HG03432 (cell line): ENCODE results near the gene GPRC5D.

Experiments
- ATAC-seq: cut with Tn5 transposase; IDR thresholded peaks from one replicate; pipeline ENCODE4 v1.9.1; 2021; ENCODE audit warnings: mild to moderate bottlenecking, moderate library complexity; ENCODE audit not compliant: unreplicated experiment

GPRC5D gene

DNA sequence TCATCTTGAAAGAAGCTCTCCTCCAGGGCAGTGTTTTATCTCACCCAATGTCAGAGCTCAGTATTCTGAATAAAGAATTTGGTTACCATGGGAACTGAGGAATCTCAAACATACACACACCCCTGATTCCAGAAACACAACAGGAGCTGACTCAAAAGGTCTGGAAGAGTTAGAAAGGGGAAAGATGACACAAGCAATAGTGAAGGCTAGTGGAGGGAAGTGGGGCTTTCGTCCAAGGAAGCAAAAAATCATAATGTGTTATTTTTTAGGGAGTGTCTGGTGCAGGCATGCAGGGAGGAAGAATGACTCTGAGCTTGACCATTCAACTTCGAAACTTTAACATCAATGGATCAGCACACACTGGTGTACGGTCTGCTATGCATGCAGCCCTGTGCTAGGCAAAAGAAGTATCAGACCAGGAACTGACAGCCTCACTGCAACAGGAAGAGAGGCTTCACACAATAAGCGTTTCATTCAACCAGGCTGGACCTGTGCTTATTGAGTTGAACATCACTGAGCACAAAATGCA lies 27.8 kb upstream of the GPRC5D start:
- ATAC-seq: no peak

DNA sequence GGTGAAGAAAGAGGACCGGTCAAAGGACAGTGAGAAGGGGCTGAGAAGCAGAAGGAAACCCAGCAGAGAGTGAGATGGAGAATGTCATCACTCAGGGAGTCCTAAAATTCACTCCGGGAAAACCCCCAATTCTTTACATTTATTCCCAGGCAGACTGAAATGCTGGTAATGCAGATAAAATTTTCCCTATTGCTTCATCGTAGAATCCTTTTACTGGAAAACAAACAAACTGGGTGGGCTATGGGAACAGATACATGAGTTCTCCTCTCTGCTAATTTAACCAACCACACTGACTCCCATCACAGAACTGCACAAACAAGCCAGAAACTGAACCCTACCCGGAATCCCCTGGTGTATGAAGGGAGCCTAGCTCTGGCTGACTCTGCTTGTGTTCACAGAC lies 27.2 kb upstream of the GPRC5D start:
- ATAC-seq: no peak

DNA sequence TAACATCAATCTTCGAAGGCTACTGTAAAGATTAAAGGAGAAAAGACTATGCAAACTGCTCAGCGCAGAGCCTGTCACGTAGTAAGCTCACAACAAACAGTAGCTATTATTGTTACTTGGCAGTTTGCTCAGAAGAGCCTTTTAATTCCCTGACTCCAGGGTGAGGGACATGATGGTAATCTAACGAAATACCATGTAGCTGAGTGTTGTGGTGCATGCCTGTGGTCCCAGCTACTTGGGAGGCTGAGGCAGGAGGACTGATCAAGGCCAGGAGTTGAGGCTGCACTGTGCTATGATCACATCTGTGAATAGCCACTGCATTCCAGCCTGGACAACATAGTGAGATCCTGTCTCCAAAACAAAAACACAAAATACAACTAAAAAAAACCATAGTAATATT lies 25.3 kb upstream of the GPRC5D start:
- no peak for ATAC-seq

DNA sequence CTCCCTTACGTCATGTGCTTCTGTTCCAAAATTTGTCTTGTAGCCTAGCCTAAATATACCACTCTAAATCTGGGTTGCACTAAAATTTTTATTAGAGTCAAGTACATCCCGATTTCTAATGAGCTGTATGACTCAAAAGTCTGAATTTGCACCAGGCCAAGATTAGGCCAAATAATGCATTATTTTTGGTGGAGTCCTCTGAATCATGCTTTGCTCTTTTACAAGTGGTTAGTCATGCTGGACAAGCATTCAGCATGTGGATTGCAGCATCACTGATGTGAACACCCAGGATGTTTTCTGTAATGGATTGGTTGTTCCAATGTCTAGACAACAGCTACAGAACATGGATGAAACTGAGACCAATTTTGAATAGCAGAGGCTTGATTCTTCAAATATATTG lies 24.4 kb upstream of the GPRC5D start:
- no peak for ATAC-seq

GRCh38 chr12:12975322-12976077 lies 23.5 kb upstream of the GPRC5D start:
- no peak for ATAC-seq

GRCh38 chr12:12974211-12974610 lies 22.2 kb upstream of the GPRC5D start:
- ATAC-seq: no peak

DNA sequence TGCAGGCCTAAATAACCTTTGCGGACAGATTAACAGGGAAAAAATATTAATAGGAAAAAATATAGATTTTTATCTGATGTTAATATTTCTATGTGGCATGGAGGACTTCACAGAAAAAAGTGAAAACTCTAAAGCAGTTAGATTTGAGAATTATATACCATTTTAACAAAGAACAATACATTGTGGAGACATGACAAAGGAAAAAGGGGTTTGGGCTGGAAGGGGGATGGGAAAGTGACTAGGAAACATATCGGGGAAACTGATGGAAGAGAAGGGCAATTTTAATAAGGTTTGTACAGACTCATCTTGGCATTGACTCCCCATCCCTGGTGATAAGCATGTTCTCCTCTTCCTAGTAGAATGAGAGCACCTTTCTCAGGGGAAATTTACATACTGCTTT lies 21.0 kb upstream of the GPRC5D start:
- ATAC-seq: no peak

- ATAC-seq: no peak
Observed at GRCh38 chr12:12965836-12966235, 13.9 kb upstream of the GPRC5D start.

DNA sequence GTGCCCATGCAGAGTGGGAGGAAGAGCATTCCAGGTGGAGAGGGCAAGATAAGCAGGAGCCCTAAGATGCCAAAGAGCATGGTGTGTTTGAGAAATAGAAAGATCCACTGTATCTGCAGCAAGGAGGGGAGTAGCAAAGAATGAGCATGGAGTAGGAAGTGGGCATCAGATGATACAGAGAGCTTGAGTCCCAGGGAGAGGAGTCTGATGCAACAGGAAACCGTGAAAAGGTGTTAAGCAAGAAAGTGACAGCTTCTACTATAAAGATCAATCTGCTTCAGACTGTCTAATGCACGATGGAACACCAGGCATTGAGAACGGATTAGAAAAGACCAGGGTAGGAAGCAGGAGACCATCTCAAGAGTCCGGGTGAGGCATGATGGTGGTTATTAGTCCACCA lies 12.3 kb upstream of the GPRC5D start:
- no peak for ATAC-seq

- ATAC-seq: no peak
Observed at GRCh38 chr12:12960639-12961209, 8.8 kb upstream of the GPRC5D start.

- no peak for ATAC-seq
Observed at GRCh38 chr12:12958886-12959285, 6.9 kb upstream of the GPRC5D start.

- no peak for ATAC-seq
Observed at GRCh38 chr12:12954878-12955625, 3.1 kb upstream of the GPRC5D start.

DNA sequence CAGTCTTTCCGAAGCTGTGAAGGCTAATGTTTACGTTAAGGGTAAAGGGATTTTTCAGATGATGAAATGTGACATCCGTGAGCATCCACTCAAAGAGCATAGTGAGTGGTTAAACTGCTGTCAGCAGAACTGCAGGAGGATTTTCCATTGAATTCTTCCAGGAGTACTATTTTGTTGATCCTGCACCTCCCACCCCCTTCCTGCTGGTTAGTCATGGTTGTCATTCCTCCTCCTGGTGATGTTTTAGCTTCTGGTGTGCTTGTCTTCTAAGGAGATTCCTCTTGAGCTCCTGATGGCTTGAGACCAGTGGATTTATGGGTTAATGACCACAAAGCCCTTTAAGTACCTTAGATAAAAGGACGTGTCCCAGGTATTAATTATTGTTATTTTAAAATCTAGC lies 2.4 kb upstream of the GPRC5D start:
- ATAC-seq: no peak

DNA sequence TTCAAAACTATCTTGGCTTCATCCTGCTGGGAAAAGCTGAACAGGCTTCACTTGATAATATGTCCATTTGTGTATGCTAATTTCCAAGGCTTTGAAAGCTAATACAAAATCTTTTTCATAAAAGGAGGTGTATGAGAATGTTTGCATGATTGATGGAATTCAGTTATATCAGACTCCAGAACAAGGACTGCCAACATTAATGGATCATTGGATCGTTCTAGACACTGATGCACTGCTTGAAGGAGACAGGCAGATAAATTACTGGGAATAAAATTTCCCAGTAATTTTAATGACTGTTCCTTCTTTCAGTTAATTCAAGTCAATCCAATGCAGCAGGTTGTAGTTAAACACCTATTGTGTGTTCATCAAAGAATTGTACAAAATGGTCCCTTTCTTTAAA lies 466 bp downstream of the GPRC5D start:
- no peak for ATAC-seq

GRCh38 chr12:12947902-12948301 lies 4.1 kb downstream of the GPRC5D start:
- ATAC-seq: no peak

GRCh38 chr12:12946686-12947355 lies 5.1 kb downstream of the GPRC5D start:
- ATAC-seq: no peak

DNA sequence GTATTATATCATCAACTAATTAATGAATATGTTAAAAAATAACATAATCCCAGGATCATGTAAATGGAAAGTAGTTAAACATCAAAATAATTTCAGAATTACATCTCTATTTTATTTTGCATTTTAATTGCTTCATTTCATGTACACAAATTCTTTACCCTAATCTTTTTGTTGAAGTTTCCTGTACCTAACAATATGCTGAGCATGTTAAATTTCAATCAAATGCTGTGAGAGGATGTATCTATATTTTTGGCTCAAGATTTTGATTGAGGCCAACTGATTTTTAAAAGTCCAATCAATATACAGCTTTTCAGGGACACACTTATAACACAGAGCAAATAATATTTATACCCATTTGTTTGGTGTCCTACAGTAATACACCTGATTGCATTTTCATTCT lies 6.4 kb downstream of the GPRC5D start:
- no peak for ATAC-seq

DNA sequence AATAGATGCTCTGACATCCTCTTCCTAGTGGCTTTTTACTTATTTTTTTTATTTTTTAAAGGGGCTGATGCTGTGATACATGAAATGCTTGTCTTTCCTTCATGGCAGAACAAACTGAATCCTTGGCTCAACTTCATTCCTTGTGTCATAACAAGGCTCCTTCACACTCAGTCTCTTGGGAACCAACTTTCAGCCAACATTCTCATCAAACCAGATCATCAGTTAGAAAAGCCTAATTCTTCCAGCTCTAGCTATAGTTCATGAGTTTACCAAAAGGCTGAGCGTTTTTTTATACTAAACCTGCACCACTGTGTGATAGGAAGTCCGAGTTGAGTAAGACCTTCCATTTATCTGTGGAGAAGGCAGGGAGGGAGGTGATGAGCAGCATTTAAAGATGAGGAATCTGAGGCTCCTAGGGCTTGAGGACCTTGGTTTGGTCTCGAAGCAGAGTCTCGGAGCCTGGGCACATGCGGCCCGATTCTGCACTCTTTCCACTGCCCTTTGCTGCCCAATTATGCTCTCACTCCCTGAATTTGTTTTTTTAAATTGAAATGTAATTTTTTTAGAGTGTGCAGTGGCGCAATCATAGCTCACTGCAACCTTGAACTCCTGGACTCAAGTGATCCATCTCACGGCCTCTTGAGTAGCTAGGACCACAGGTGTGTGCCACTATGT lies 8.2 kb downstream of the GPRC5D start:
- no peak for ATAC-seq

DNA sequence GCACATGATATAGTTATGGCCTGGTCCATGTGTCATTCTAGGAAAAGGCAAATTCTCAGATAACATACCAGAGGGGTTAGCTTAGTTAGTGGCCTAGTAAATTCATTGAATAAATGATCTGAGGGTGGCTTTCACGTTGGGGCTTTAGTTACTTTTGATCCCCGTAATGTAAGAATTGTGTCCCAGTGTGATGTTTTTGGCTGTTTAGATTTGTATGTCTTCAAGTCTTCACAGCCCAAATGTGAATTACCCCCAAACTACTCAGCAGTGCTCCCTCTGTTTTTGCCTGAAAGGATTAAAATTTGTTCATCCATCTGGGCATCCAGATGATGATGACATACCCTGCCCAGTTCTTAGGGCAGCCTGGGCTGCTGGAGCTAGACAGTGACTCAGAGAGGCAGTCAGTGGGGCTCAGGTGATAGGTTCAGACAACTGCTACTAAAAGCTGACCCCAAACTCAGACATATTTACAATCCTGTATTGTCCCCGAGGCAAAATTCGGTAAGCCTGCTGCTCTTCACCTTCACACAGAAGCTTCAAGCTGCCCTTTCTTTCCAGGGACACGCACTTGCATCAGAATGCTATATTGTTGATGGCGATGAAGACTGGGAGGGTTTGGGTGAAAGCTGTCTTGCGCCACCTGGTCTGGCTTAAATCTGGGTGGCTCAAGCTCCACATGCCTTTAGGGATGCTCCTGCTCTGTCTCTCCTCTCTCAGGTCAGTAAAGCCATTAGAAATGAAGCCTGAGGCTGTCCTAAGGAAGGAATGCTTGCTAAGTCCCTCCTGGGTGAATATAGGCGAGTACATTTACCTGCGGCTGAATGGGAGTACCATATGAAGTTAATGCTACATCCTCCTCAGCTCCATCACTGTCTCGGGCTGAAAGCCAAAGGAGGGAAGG lies 10.3 kb downstream of the GPRC5D start:
- ATAC-seq: no peak

GRCh38 chr12:12939888-12940287 lies 12.1 kb downstream of the GPRC5D start:
- ATAC-seq: no peak
